GM21515 (cell line): ENCODE results near the gene ABHD8.
A peak's percentile ranks its signal among the peaks of the same experiment; 100 is the strongest.

Experiments used
- ATAC-seq: cut with Tn5 transposase; IDR thresholded peaks from one replicate; pipeline ENCODE4 v1.9.1; 2021; ENCODE audit not compliant: unreplicated experiment

The ABHD8 gene

GRCh38 chr19:17334414-17335409, 31.5 kb upstream of the ABHD8 start, which contains the start of gene ANO8:
TSS of gene ANO8 (minus strand) at chr19:17334855. CDS start at chr19:17334670, 185 bp downstream.
- peak; percentile 39 for ATAC-seq

- ATAC-seq, result no peak
Observed at GRCh38 chr19:17333611-17334413, 30.6 kb upstream of the ABHD8 start.

- no peak for ATAC-seq
Observed at GRCh38 chr19:17332677-17333581, 29.7 kb upstream of the ABHD8 start.

GRCh38 chr19:17332360-17332676, 29.1 kb upstream of the ABHD8 start:
- ATAC-seq, result no peak

- no peak for ATAC-seq
Observed at GRCh38 chr19:17331045-17331558, 27.9 kb upstream of the ABHD8 start.

GRCh38 chr19:17330262-17331044, 27.2 kb upstream of the ABHD8 start:
- no peak for ATAC-seq

- no peak for ATAC-seq
Observed at GRCh38 chr19:17329366-17330261, 26.4 kb upstream of the ABHD8 start.

- ATAC-seq, result no peak
Observed at GRCh38 chr19:17328517-17329365, 25.5 kb upstream of the ABHD8 start.

GRCh38 chr19:17327654-17328516, 24.7 kb upstream of the ABHD8 start:
- no peak for ATAC-seq

GRCh38 chr19:17327068-17327653, 23.9 kb upstream of the ABHD8 start:
- ATAC-seq, result no peak

GRCh38 chr19:17326595-17326966, 23.4 kb upstream of the ABHD8 start:
- ATAC-seq, result no peak

GRCh38 chr19:17325881-17326594, 22.8 kb upstream of the ABHD8 start:
- no peak for ATAC-seq

GRCh38 chr19:17325133-17325532, 21.9 kb upstream of the ABHD8 start:
- no peak for ATAC-seq

GRCh38 chr19:17324357-17325114, 21.3 kb upstream of the ABHD8 start:
- no peak for ATAC-seq

- ATAC-seq, result no peak
Observed at GRCh38 chr19:17323964-17324332, 20.7 kb upstream of the ABHD8 start.
